GM21786 (cell line): ENCODE data around the gene EPHA8.

Experiments
- ATAC-seq: cut with Tn5 transposase; IDR thresholded peaks from one replicate; pipeline ENCODE4 v1.9.1; 2021; ENCODE audit not compliant: unreplicated experiment

Gene EPHA8

GRCh38 chr1:22588899-22589422, 25.7 kb downstream of the EPHA8 start:
- ATAC-seq = no peak

GRCh38 chr1:22591576-22591975, 28.3 kb downstream of the EPHA8 start:
- ATAC-seq = no peak

GRCh38 chr1:22592051-22592450, 28.8 kb downstream of the EPHA8 start:
- ATAC-seq = no peak

GRCh38 chr1:22592919-22593790, 29.9 kb downstream of the EPHA8 start:
- ATAC-seq = no peak

GRCh38 chr1:22594396-22594795, 31.1 kb downstream of the EPHA8 start:
- no peak for ATAC-seq

DNA sequence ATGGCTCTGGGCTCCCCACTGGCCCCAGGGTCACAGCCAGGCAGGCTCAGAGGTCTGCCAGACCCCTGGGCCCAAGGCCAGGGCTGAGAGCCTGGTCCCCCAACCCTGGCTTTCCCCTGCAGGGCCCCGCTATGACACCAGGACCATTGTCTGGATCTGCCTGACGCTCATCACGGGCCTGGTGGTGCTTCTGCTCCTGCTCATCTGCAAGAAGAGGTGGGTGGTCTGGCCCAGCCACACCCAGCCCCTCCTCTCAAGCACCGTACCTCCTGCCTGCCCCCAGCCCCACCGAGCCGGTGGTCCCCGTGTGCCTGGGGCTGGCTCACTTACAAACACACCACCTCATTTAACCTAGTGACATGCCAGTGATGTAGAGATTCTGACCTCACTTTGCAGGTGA, 31.8 kb downstream of the EPHA8 start:
- no peak for ATAC-seq

GRCh38 chr1:22597301-22597965, 34.1 kb downstream of the EPHA8 start:
- no peak for ATAC-seq

- no peak for ATAC-seq
These were observed 34.7 kb downstream of the EPHA8 start for GRCh38 chr1:22597996-22598395.

DNA sequence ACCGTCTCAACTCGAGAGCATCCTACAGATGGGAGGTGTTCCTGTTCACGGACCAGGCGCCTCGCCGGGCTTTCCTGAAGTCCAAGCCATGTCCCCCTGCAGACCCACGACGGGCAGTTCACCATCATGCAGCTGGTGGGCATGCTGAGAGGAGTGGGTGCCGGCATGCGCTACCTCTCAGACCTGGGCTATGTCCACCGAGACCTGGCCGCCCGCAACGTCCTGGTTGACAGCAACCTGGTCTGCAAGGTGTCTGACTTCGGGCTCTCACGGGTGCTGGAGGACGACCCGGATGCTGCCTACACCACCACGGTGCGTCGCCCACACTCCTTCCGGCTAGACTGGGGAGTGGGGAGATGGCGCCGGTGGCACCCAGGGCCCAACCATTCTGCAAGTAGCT, 35.4 kb downstream of the EPHA8 start:
- ATAC-seq = no peak

- no peak for ATAC-seq
These were observed 37.0 kb downstream of the EPHA8 start for GRCh38 chr1:22600071-22600816.

- ATAC-seq = no peak
These were observed 37.7 kb downstream of the EPHA8 start for GRCh38 chr1:22600817-22601605.

DNA sequence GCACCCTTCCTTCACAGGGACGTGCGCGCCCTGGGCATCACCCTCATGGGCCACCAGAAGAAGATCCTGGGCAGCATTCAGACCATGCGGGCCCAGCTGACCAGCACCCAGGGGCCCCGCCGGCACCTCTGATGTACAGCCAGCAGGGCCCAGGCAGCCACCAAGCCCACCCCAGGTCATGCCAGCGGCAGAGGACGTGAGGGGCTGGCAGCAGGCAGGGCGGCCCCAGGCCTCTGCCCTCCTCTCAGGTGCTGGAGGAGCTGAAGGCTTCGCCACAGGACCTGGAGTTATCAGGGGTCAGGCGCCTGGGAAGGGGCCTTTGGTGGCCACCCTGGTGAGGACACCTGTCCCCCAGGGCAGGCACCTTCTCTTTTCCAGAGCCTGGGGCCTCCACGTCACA, 38.3 kb downstream of the EPHA8 start:
- ATAC-seq = no peak

GRCh38 chr1:22602060-22602740, 38.9 kb downstream of the EPHA8 start:
- no peak for ATAC-seq

GRCh38 chr1:22606161-22606560, 42.9 kb downstream of the EPHA8 start:
- ATAC-seq = no peak

DNA sequence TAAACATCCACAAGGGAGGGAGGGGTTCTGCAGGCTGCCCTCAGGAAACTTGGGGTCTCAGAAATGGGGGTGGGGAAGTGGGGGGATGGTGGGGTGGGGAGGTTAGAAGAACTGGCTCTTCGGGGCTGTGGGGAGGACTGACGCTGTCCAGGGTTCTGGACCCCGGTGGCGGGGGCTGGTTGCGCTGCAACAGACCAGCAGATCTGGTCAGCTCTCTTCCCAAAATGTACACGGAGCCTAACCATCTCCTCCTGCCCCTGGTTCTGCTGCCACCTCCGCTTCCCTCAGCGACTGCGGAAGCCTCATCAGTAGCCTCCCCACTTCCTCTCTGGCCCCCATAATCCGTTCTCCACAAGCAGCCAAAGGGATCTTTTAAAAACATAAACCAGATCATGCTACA, 43.9 kb downstream of the EPHA8 start:
- ATAC-seq = no peak

GRCh38 chr1:22608361-22608760, 45.1 kb downstream of the EPHA8 start:
- ATAC-seq = no peak

DNA sequence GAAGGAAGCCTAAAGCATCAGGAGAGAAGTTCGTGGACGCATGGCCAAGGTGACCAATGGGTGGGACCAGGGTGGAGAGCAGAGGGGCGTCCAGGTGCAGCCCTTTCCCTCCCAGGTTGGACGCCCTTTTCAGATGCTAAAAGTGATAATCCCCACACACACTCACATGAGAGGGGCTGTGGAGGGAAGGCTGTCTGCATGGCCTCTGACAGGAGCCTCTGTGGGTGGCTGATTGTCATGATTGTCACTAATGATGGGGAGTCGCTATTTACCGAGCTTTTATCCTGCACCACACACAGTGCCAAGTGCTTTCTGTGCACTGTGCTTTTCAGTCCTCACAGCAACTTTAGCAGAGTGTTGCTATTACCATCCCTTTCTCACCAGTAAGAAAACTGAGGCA, 46.0 kb downstream of the EPHA8 start:
- no peak for ATAC-seq

- no peak for ATAC-seq
These were observed 48.2 kb downstream of the EPHA8 start for GRCh38 chr1:22611530-22611947.

- ATAC-seq = no peak
These were observed 49.6 kb downstream of the EPHA8 start for GRCh38 chr1:22612671-22613571.
